Ishikawa (cell line): Measurements from ENCODE around the gene PPP2R5B.

Experiments
- CEBPB ChIP-seq: IDR thresholded peaks from 2 replicates; pipeline ENCODE4 v1.6.1; 2012
- CREB1 ChIP-seq: IDR thresholded peaks from 2 replicates; pipeline ENCODE4 v1.6.1; 2012; ENCODE audit warnings: low read depth
- EGR1 ChIP-seq: IDR thresholded peaks from 2 replicates; pipeline ENCODE4 v1.6.1; 2012
- EP300 ChIP-seq: IDR thresholded peaks from 2 replicates; pipeline ENCODE4 v1.6.1; 2012; ENCODE audit warnings: borderline replicate concordance
- FOXM1 ChIP-seq: IDR thresholded peaks from 2 replicates; pipeline ENCODE4 v1.6.1; 2012; ENCODE audit warnings: low read depth, borderline replicate concordance
- NFIC ChIP-seq: IDR thresholded peaks from 2 replicates; pipeline ENCODE4 v1.6.1; 2012
- RAD21 ChIP-seq: IDR thresholded peaks from 2 replicates; pipeline ENCODE4 v1.6.1; 2012; ENCODE audit warnings: low read depth
- REST ChIP-seq: IDR thresholded peaks from 2 replicates; pipeline ENCODE4 v1.6.1; 2012; ENCODE audit warnings: low read depth, mild to moderate bottlenecking
- TAF1 ChIP-seq: IDR thresholded peaks from 2 replicates; pipeline ENCODE4 v1.6.1; 2012; ENCODE audit warnings: low read depth, mild to moderate bottlenecking
- TCF12 ChIP-seq: IDR thresholded peaks from 2 replicates; pipeline ENCODE4 v1.6.1; 2012; ENCODE audit warnings: low read depth
- TEAD4 ChIP-seq: IDR thresholded peaks from 2 replicates; pipeline ENCODE4 v1.6.1; 2012
- YY1 ChIP-seq: IDR thresholded peaks from 2 replicates; pipeline ENCODE4 v1.6.1; 2012; ENCODE audit warnings: low read depth
- ZBTB7A ChIP-seq: IDR thresholded peaks from 2 replicates; pipeline ENCODE4 v1.6.1; 2012; ENCODE audit warnings: low read depth
- TF ChIP-seq, protein P1 (sequence below): IDR thresholded peaks from 2 replicates; pipeline ENCODE4 v1.6.1; 2012
- TF ChIP-seq, protein P2 (sequence below): IDR thresholded peaks from 2 replicates; pipeline ENCODE4 v1.6.1; 2012

Gene PPP2R5B

GRCh38 chr11:64897381-64898075 is 27.0 kb upstream of the PPP2R5B start:
- TF ChIP-seq NFIC: no peak
- TF ChIP-seq, protein P1, sequence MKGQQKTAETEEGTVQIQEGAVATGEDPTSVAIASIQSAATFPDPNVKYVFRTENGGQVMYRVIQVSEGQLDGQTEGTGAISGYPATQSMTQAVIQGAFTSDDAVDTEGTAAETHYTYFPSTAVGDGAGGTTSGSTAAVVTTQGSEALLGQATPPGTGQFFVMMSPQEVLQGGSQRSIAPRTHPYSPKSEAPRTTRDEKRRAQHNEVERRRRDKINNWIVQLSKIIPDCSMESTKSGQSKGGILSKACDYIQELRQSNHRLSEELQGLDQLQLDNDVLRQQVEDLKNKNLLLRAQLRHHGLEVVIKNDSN: no peak
- TF ChIP-seq EGR1: no peak
- TF ChIP-seq ZBTB7A: no peak
- no peak for TF ChIP-seq RAD21
- no peak for TF ChIP-seq TEAD4
- no peak for TF ChIP-seq FOXM1
- TF ChIP-seq REST: no peak
- no peak for TF ChIP-seq CREB1

- no peak for TF ChIP-seq RAD21
- no peak for TF ChIP-seq EP300
- no peak for TF ChIP-seq REST
- TF ChIP-seq TEAD4: no peak
- no peak for TF ChIP-seq ZBTB7A
- TF ChIP-seq, protein P2, sequence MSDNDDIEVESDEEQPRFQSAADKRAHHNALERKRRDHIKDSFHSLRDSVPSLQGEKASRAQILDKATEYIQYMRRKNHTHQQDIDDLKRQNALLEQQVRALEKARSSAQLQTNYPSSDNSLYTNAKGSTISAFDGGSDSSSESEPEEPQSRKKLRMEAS: no peak
- no peak for TF ChIP-seq YY1
- no peak for TF ChIP-seq FOXM1
- TF ChIP-seq, protein P1: no peak
- TF ChIP-seq TCF12: no peak
Measured at GRCh38 chr11:64898076-64898445, 26.4 kb upstream of the PPP2R5B start.

DNA sequence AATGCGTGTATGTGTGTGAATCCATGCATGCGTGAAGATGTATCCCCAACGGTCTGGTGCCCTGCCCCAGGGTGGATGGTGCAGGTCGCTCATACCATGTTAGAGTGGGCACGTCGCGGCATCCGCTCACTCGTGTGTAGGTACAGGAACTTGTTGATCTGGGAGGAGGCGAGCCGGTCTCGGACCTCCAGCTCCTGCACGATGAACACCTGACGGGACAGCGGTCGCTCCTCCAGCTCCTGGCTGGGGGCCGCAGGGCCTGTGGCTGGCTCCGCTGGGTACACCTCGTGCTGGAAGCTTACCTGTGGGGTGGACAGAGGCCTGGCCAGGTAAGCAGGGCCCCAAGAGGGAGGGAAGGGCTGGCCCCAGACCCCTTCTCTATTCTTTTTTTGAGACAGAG is 25.9 kb upstream of the PPP2R5B start:
- TF ChIP-seq EP300 (no peak), NFIC (no peak), TEAD4 (no peak), YY1 (no peak), RAD21 (no peak), TAF1 (no peak), TCF12 (no peak), CREB1 (no peak), FOXM1 (no peak)

- TF ChIP-seq EP300 (no peak), YY1 (no peak), FOXM1 (no peak)
- TF ChIP-seq, protein P2: no peak
Measured at GRCh38 chr11:64900263-64900678, 24.2 kb upstream of the PPP2R5B start.

DNA sequence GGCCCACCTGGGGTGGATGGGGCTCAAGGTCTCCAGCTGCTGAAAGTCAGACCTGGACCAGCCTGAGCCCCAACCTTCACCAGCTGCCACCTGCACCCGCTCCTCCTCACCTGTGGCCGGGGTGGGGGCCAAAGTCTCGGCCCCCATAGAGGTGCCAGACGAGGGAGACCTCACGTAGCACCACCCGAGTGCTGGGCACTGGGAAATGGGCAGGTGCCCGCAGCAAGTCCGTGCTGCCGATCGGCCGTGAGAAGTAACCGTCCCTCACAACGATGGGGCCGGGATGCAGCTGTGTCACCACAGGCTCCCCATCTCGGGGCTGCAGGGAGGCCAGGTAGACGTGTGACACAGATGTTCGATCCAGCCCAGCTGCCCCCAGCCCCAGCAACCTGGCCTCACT is 23.7 kb upstream of the PPP2R5B start:
- no peak for TF ChIP-seq TCF12
- TF ChIP-seq, protein P2: no peak
- TF ChIP-seq TEAD4: no peak
- TF ChIP-seq RAD21: no peak
- no peak for TF ChIP-seq TAF1
- TF ChIP-seq FOXM1: no peak
- TF ChIP-seq CREB1: no peak
- TF ChIP-seq REST: no peak
- TF ChIP-seq EGR1: no peak
- no peak for TF ChIP-seq EP300
- TF ChIP-seq, protein P1: no peak
- TF ChIP-seq NFIC: no peak
- no peak for TF ChIP-seq YY1
- TF ChIP-seq ZBTB7A: no peak
- TF ChIP-seq CEBPB: no peak
